B cell (primary cell): ENCODE data around the gene EGFR.

Experiments
- CTCF ChIP-seq: fragments of 200-600 bp; IDR thresholded peaks from one replicate; pipeline ENCODE4 v1.8.0; 2022; ENCODE audit warnings: antibody characterized with exemption, mild to moderate bottlenecking
- EZH2 ChIP-seq: IDR thresholded peaks from 2 replicates; pipeline ENCODE4 v1.6.1; 2012; ENCODE audit warnings: borderline replicate concordance, low read depth, mild to moderate bottlenecking, moderate library complexity, low read length; ENCODE audit not compliant: insufficient read depth, poor library complexity, severe bottlenecking

- TF ChIP-seq CTCF (no peak), EZH2 (no peak)
These were observed 160.3 kb downstream of the EGFR start for GRCh38 chr7:55178863-55179773.
